Keratinocyte (primary cell): Measurements from ENCODE around the gene TMEM106B. TPM values are rescaled to one million over a fixed set of nuclear protein-coding genes. Genes with fewer than 3 reads are reported as not detected.

ENCODE experiments used
- DNase-seq: peaks from one replicate; pipeline ENCODE4 v3.0.0-alpha.2; 2011; ENCODE audit warnings: low read depth, missing footprints, low spot score
- FAIRE-seq: peaks from 2 replicates; lab custom pipeline; 2011; peaks lifted over from hg19 to GRCh38; lab: Jason Lieb, UNC
- H2AFZ ChIP-seq: 2 replicates; pipeline ENCODE4 v1.6.0; 2012; ENCODE audit warnings: low read length, control low read depth, inconsistent platforms; ENCODE audit not compliant: control insufficient read depth
- H3K27ac ChIP-seq: 2 replicates; pipeline ENCODE4 v1.5.1; 2011; ENCODE audit warnings: low read length; ENCODE audit not compliant: control insufficient read depth, insufficient read depth
- H3K27me3 ChIP-seq: 3 replicates; pipeline ENCODE4 v1.6.0; 2011; ENCODE audit warnings: low read length; ENCODE audit not compliant: control insufficient read depth, insufficient read depth; ENCODE audit errors: extremely low read depth
- H3K36me3 ChIP-seq, 2 experiments: 2 replicates in 1 of 2; 3 replicates in 1 of 2; pipeline ENCODE4 v1.5.1; 2011; ENCODE audit warnings: low read length in 2 of 2, mild to moderate bottlenecking in 1 of 2; ENCODE audit not compliant: control insufficient read depth in 2 of 2, insufficient read depth in 2 of 2; ENCODE audit errors: extremely low read depth in 1 of 2
- H3K4me1 ChIP-seq: 3 replicates; pipeline ENCODE4 v1.5.1; 2011; ENCODE audit warnings: low read length; ENCODE audit not compliant: control insufficient read depth, insufficient read depth; ENCODE audit errors: extremely low read depth
- H3K4me2 ChIP-seq: 3 replicates; pipeline ENCODE4 v1.6.0; 2011; ENCODE audit warnings: low read depth, low read length; ENCODE audit not compliant: control insufficient read depth, insufficient read depth; ENCODE audit errors: extremely low read depth
- H3K4me3 ChIP-seq, 3 experiments: fragments of 200-600 bp in 1 of 3; sonication (generic) in 1 of 3; 2 replicates in 2 of 3; 3 replicates in 1 of 3; pipeline ENCODE4 v1.5.1; 2011 to 2016; ENCODE audit warnings: low read length in 3 of 3, mild to moderate bottlenecking in 3 of 3, control low read depth in 2 of 3, inconsistent platforms in 1 of 3, low read depth in 1 of 3, mixed read lengths in 1 of 3, mixed run types in 1 of 3, moderate library complexity in 1 of 3; ENCODE audit not compliant: control insufficient read depth in 2 of 3, insufficient read depth in 2 of 3; ENCODE audit errors: extremely low read depth in 1 of 3
- H3K79me2 ChIP-seq: 2 replicates; pipeline ENCODE4 v1.6.0; 2012; ENCODE audit warnings: low read length; ENCODE audit not compliant: control insufficient read depth, insufficient read depth
- H3K9ac ChIP-seq: 3 replicates; pipeline ENCODE4 v1.6.0; 2011; ENCODE audit warnings: low read length; ENCODE audit not compliant: control insufficient read depth, insufficient read depth; ENCODE audit errors: extremely low read depth
- H3K9me1 ChIP-seq: 3 replicates; pipeline ENCODE4 v1.6.0; 2011; ENCODE audit warnings: low read length; ENCODE audit not compliant: control insufficient read depth, insufficient read depth; ENCODE audit errors: extremely low read depth
- H3K9me3 ChIP-seq: 2 replicates; pipeline ENCODE4 v1.5.1; 2012; ENCODE audit warnings: low read depth, low read length; ENCODE audit not compliant: control insufficient read depth
- H4K20me1 ChIP-seq: 3 replicates; pipeline ENCODE4 v1.6.0; 2011; ENCODE audit warnings: low read length; ENCODE audit not compliant: control insufficient read depth, insufficient read depth; ENCODE audit errors: extremely low read depth
- CTCF ChIP-seq, 3 experiments: IDR thresholded peaks in 1 of 3; conservative IDR thresholded peaks in 1 of 3; optimal IDR thresholded peaks in 1 of 3; 2 replicates in 2 of 3; 3 replicates in 1 of 3; pipeline versions ENCODE3 to v1.5.1; 2011; ENCODE audit warnings: low read length in 3 of 3, mild to moderate bottlenecking in 3 of 3, moderate library complexity in 2 of 3, control low read depth in 1 of 3, inconsistent platforms in 1 of 3; ENCODE audit not compliant: insufficient read depth in 2 of 3; ENCODE audit errors: extremely low read depth in 1 of 3
- EZH2 ChIP-seq: IDR thresholded peaks from one replicate; pipeline ENCODE4 v1.6.1; 2012; ENCODE audit warnings: inconsistent platforms, mild to moderate bottlenecking, low read length, moderate library complexity
- dilution Hi-C: fragments of 300-500 bp; cut with MboI; formaldehyde crosslinking; loops from one replicate; pipeline ENCODE4 v1.7.0; 2020; ENCODE audit warnings: low sequenced_read_pairs; ENCODE audit not compliant: extremely low pct_ligation_motif_present
- polyA plus RNA-seq, 5 experiments: library from polyadenylated mRNA; depleted of rRNA in 3 of 5; stranded (reverse) in 3 of 5; stranded (forward) in 1 of 5; unstranded in 1 of 5; fragments of >200 nt; gene quantifications; 1 replicate in 1 of 5; 2 replicates in 3 of 5; 3 replicates in 1 of 5; pipeline versions ENCODE4 v1.2.1 to v1.2.3, GENCODE V29; 2011 to 2012; ENCODE audit warnings: missing spikeins in 2 of 5, low read depth in 1 of 5, low replicate concordance in 1 of 5

TMEM106B gene
- polyA plus RNA-seq, 1 donor (not counting 4 experiments of a cell fraction or from before 2014, with no cell fraction given): 32.9 TPM

- dilution Hi-C loops: no loop called here
Observed at GRCh38 chr7:12226756-12227155, 15.7 kb downstream of the TMEM106B start.

GRCh38 chr7:12228024-12228423 lies 16.9 kb downstream of the TMEM106B start:
- Histone ChIP-seq H3K4me1 (no peaks in the 10 kb centered on the region), H3K27ac (no peak overlapping the region), H3K79me2 (no peaks in the 10 kb centered on the region), H3K9ac (no peak overlapping the region), H4K20me1 (no peaks in the 10 kb centered on the region), H3K27me3 (no peaks in the 10 kb centered on the region), H3K9me1 (no peaks in the 10 kb centered on the region), H3K9me3 (no peaks in the 10 kb centered on the region), H2AFZ (no peak overlapping the region), H3K36me3 (peaks cover 0 to 4% of the 10 kb centered on the region in 2 experiments), H3K4me3 (no peak overlapping the region), H3K4me2 (no peak overlapping the region)
- no peak for DNase-seq
- no peak for FAIRE-seq
- dilution Hi-C loops: no loop called here
- TF ChIP-seq CTCF (optimal IDR thresholded peaks at IDR 0.05 in 1 of 3, IDR thresholded peaks at IDR 0.05 in 1 of 3, conservative IDR thresholded peaks at IDR 0.05 in 1 of 3; ENCODE audit: extremely low read depth in 1 of 3, insufficient read depth in 2 of 3, low read length in 3 of 3) (no peak), EZH2 (no peak)

More at GRCh38 chr7:12226756-12227155, 15.7 kb downstream of the TMEM106B start:
- DNase-seq (no peak), FAIRE-seq (no peak)
- H3K4me1 ChIP-seq: no peaks in the 10 kb centered on the region
- no peak overlapping the region for H3K4me2 ChIP-seq
- no peaks in the 10 kb centered on the region for H3K9me3 ChIP-seq
- no peak overlapping the region for H2AFZ ChIP-seq
- TF ChIP-seq CTCF (optimal IDR thresholded peaks at IDR 0.05 in 1 of 3, IDR thresholded peaks at IDR 0.05 in 1 of 3, conservative IDR thresholded peaks at IDR 0.05 in 1 of 3; ENCODE audit: extremely low read depth in 1 of 3, insufficient read depth in 2 of 3, low read length in 3 of 3) (no peak), EZH2 (no peak)
- no peak overlapping the region for H3K4me3 ChIP-seq
- no peak overlapping the region for H3K9ac ChIP-seq
- no peaks in the 10 kb centered on the region for H3K27me3 ChIP-seq
- peaks cover 0 to 4% of the 10 kb centered on the region in 2 experiments for H3K36me3 ChIP-seq
- no peaks in the 10 kb centered on the region for H3K79me2 ChIP-seq
- no peaks in the 10 kb centered on the region for H3K9me1 ChIP-seq
- H3K27ac ChIP-seq: no peak overlapping the region
- no peaks in the 10 kb centered on the region for H4K20me1 ChIP-seq
